PC-9 (cell line): ENCODE data around the gene PLCL2. TPM values are rescaled to one million over a fixed set of nuclear protein-coding genes. Genes with fewer than 3 reads are reported as not detected.

Experiments
- BruUV-seq: library from RNA; stranded (reverse); fragments of 400-500 nt; replicated peaks from 2 replicates; lab custom pipeline; 2021; lab: Mats Ljungman, UMichigan
- CTCF ChIA-PET: fragments of 300-600 bp; sonication (Branson Sonifier 250); formaldehyde crosslinking; loops from one replicate; lab custom pipeline; 2022; ENCODE audit warnings: antibody characterized with exemption; lab: Charles Lee
- POLR2A ChIA-PET: fragments of 300-600 bp; sonication (Branson Sonifier 250); formaldehyde crosslinking; loops from one replicate; lab custom pipeline; 2022; ENCODE audit warnings: antibody characterized with exemption; ENCODE audit not compliant: unreplicated experiment; lab: Charles Lee
- DNase-seq, 2 experiments: peaks; one replicate each; pipeline versions ENCODE4 v3.0.0 to v3.0.0-alpha.2; 2015 to 2022; ENCODE audit warnings: mixed read lengths in 1 of 2
- H2AFZ ChIP-seq: fragments of 200-600 bp; sonication (generic); 2 replicates; pipeline ENCODE4 v1.8.1; 2017; ENCODE audit warnings: antibody characterized with exemption
- H3F3A ChIP-seq: fragments of 200-600 bp; sonication (generic); 2 replicates; pipeline ENCODE4 v1.8.1; 2017; ENCODE audit warnings: antibody characterized with exemption, mild to moderate bottlenecking, low read depth; ENCODE audit not compliant: insufficient read depth
- H3K27ac ChIP-seq: fragments of 200-600 bp; sonication (generic); 2 replicates; pipeline ENCODE4 v1.6.1; 2016; ENCODE audit warnings: mixed run types
- H3K27me3 ChIP-seq: fragments of 200-600 bp; sonication (generic); 2 replicates; pipeline ENCODE4 v1.6.1; 2016; ENCODE audit warnings: low read depth, mixed run types; ENCODE audit not compliant: insufficient read depth
- H3K36me3 ChIP-seq: fragments of 200-600 bp; sonication (generic); 2 replicates; pipeline ENCODE4 v1.6.1; 2016; ENCODE audit warnings: low read depth, mixed run types
- H3K4me1 ChIP-seq: fragments of 200-600 bp; sonication (generic); replicated peaks from 2 replicates; pipeline ENCODE4 v1.6.1; 2016; ENCODE audit warnings: mixed run types; ENCODE audit not compliant: insufficient read depth
- H3K4me2 ChIP-seq: fragments of 200-600 bp; sonication (generic); 2 replicates; pipeline ENCODE4 v1.6.1; 2017; ENCODE audit warnings: mixed run types
- H3K4me3 ChIP-seq: fragments of 200-600 bp; sonication (generic); 2 replicates; pipeline ENCODE4 v1.6.1; 2016; ENCODE audit warnings: mixed run types
- H3K79me2 ChIP-seq: fragments of 200-600 bp; sonication (generic); 2 replicates; pipeline ENCODE4 v1.6.1; 2017; ENCODE audit warnings: low read depth, mixed run types
- H3K9me2 ChIP-seq: fragments of 200-600 bp; sonication (generic); 2 replicates; pipeline ENCODE4 v1.8.1; 2017; ENCODE audit warnings: mild to moderate bottlenecking; ENCODE audit not compliant: insufficient read depth
- H3K9me3 ChIP-seq: fragments of 200-600 bp; sonication (generic); 2 replicates; pipeline ENCODE4 v1.8.1; 2016; ENCODE audit warnings: low read depth; ENCODE audit not compliant: insufficient read depth
- H4K20me1 ChIP-seq: fragments of 200-600 bp; sonication (generic); 2 replicates; pipeline ENCODE4 v1.8.1; 2017; ENCODE audit not compliant: insufficient read depth
- CTCF ChIP-seq: fragments of 200-600 bp; sonication (generic); conservative IDR thresholded peaks from 2 replicates; pipeline ENCODE4 v1.6.1; 2017; ENCODE audit warnings: mixed run types, antibody characterized with exemption, mild to moderate bottlenecking, moderate library complexity
- EZH2 ChIP-seq: fragments of 200-600 bp; sonication (generic); IDR thresholded peaks from 2 replicates; pipeline ENCODE4 v1.8.0; 2017; ENCODE audit warnings: antibody characterized with exemption, low read depth
- intact Hi-C: fragments of 100-400 bp; cut with micrococcal nuclease; formaldehyde crosslinking; loops from one replicate; pipeline ENCODE4 v1.10.0; 2022; ENCODE audit not compliant: unreplicated experiment
- total RNA-seq: library from RNA; stranded (reverse); gene quantifications from 2 replicates; pipeline ENCODE4 v1.2.3, GENCODE V29; 2021

PLCL2 gene
- total RNA-seq, 1 experiment from 2014 or later = 4.6 TPM

- ChIA-PET POLR2A (no interaction called here), CTCF (no interaction called here)
- no TSS peak for BruUV-seq
- Histone ChIP-seq H3K4me3 (no peak overlapping the region), H3K36me3 (no peaks in the 10 kb centered on the region), H3K9me2 (no peaks in the 10 kb centered on the region), H3F3A (no peaks in the 10 kb centered on the region), H3K79me2 (0 out of 2 replicates have a peak, but pooled peaks cover 3% of the 10 kb centered on the region), H3K9me3 (no peaks in the 10 kb centered on the region), H3K4me1 (peaks cover 15% of the 10 kb centered on the region), H3K4me2 (no peak overlapping the region), H2AFZ (no peak overlapping the region), H4K20me1 (no peaks in the 10 kb centered on the region), H3K27me3 (no peaks in the 10 kb centered on the region), H3K27ac (no peak overlapping the region)
- DNase-seq = no peak
- TF ChIP-seq CTCF (no peak), EZH2 (no peak)
- intact Hi-C loops = no loop called here
Observed at GRCh38 chr3:16992198-16992597, 107.4 kb downstream of the PLCL2 start.

GRCh38 chr3:16993227-16993626 lies 108.5 kb downstream of the PLCL2 start:
- BruUV-seq = no TSS peak

GRCh38 chr3:16994854-16995525 lies 110.2 kb downstream of the PLCL2 start:
- CTCF ChIA-PET = no interaction called here
- Histone ChIP-seq H3K27me3 (no peaks in the 10 kb centered on the region), H3K9me3 (no peaks in the 10 kb centered on the region), H3K4me2 (no peak overlapping the region), H3F3A (no peaks in the 10 kb centered on the region), H3K9me2 (no peaks in the 10 kb centered on the region), H2AFZ (no peak overlapping the region), H3K79me2 (0 out of 2 replicates have a peak, but pooled peaks cover 3% of the 10 kb centered on the region), H3K4me1 (peaks cover 15% of the 10 kb centered on the region), H3K36me3 (no peaks in the 10 kb centered on the region), H4K20me1 (no peaks in the 10 kb centered on the region), H3K4me3 (no peak overlapping the region), H3K27ac (no peak overlapping the region)
- intact Hi-C loops = loop anchor here (1.0 kb wide), 1 partner anchor 44 kb away; no protein-coding TSS in a partner anchor
- TF ChIP-seq EZH2 (no peak), CTCF (no peak)
- DNase-seq = peak; percentile 29 to 67
- POLR2A ChIA-PET = interaction anchor here (0.6 kb wide), 2 partner anchors 13 to 162 kb away, joined by 3 read pairs; no protein-coding TSS in a partner anchor
- no TSS peak for BruUV-seq

More at GRCh38 chr3:16993227-16993626, 108.5 kb downstream of the PLCL2 start:
- Histone ChIP-seq H3K4me3 (no peak overlapping the region), H2AFZ (no peak overlapping the region), H3K36me3 (no peaks in the 10 kb centered on the region), H4K20me1 (no peaks in the 10 kb centered on the region), H3K27ac (no peak overlapping the region), H3F3A (no peaks in the 10 kb centered on the region), H3K9me3 (no peaks in the 10 kb centered on the region), H3K4me1 (peaks cover 15% of the 10 kb centered on the region), H3K9me2 (no peaks in the 10 kb centered on the region), H3K4me2 (0 out of 2 replicates have a peak overlapping the region, but pooled peaks have one; percentile 0), H3K79me2 (0 out of 2 replicates have a peak, but pooled peaks cover 3% of the 10 kb centered on the region), H3K27me3 (no peaks in the 10 kb centered on the region)
- TF ChIP-seq EZH2 (no peak), CTCF (no peak)
- DNase-seq = peak in 1 of 2 experiments; percentile 49
- ChIA-PET POLR2A (no interaction called here), CTCF (no interaction called here)
- intact Hi-C loops = no loop called here
